GM12892 (cell line): ENCODE measurements around the gene GPC5.

Experiments used
- DNase-seq: peaks from one replicate; pipeline ENCODE4 v3.0.0; 2011; ENCODE audit not compliant: insufficient read length
- FAIRE-seq: peaks from 2 replicates; lab custom pipeline; 2011; peaks lifted over from hg19 to GRCh38; lab: Jason Lieb, UNC
- POLR2A ChIP-seq: IDR thresholded peaks from 2 replicates; pipeline ENCODE4 v1.6.1; 2011; ENCODE audit warnings: low read depth, low read length, control low read depth
- POLR2AphosphoS5 ChIP-seq: IDR thresholded peaks from 2 replicates; pipeline ENCODE4 v1.6.1; 2011; ENCODE audit warnings: low read depth, low read length, control low read depth
- TAF1 ChIP-seq: IDR thresholded peaks from 2 replicates; pipeline ENCODE4 v1.6.1; 2011; ENCODE audit warnings: low read depth, mild to moderate bottlenecking, control low read depth, low read length, borderline replicate concordance

The GPC5 gene

DNA sequence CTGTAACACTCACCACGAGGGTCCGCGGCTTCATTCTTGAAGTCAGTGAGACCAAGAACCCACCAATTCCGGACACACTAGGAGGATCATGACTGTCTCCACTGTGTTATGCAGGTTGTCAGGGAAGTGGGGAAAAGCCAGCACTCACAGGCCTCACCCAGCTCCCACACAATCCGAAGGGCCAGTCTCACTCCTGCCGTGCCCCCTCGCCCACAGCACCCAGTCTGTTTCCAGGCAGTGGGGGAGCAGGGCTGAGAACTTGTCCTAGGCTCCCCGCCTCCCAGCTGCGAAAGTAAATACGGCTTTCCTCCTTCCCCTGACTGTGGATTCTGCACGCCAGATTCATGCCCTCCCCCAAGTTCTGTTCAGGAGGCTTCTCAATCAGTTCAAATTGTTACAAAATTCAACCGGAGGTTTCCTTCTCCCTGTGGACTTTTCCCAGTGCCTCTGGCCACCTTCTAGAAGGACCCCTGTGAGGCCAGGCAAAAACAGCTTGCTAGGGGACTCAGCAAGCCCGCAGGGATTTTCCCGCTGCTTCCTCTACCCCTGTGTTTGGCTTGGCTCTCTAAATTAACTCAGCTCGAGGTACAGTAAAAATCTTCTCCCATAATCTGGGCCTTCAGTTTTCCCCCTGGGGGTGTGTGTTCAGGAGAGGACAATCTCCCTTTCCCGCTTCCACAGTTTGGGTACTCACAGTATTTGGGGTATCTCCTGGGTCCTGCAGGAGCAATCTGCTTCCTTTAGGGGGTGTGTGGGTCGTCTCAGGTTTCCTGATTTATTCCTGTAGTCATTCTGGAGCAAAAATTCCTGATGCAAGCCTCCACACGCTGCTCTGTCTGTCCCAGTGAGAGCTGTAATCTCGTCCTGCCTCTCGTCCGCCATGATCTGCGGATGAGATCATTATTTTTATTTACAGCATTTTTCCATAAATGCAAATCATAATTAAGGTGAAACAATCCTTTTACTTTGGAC is 899.8 kb downstream of the GPC5 start:
- FAIRE-seq (no peak), DNase-seq (no peak)
- TF ChIP-seq POLR2AphosphoS5 (no peak), POLR2A (no peak), TAF1 (no peak)

DNA sequence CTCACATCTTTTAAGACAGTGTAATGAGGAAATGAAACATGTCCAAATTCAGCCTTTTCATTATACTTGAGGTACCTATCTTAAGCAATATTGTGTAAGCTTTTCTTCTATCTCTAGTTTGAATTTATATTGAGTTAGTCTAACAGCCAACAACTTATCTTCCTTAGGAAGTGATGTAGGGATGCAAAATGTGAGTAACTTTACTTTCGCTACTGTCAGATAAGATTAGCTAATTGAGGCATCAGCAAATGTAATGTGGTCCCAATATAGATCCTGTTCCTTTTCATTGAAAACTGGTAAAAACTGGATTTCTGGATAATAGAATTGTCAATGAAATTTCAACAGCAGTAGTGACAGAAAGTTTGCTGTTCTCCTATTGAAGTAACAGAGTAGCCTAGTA is 902.2 kb downstream of the GPC5 start:
- FAIRE-seq: no peak
- no peak for TF ChIP-seq TAF1
- no peak for TF ChIP-seq POLR2AphosphoS5
- TF ChIP-seq POLR2A: no peak
- no peak for DNase-seq

DNA sequence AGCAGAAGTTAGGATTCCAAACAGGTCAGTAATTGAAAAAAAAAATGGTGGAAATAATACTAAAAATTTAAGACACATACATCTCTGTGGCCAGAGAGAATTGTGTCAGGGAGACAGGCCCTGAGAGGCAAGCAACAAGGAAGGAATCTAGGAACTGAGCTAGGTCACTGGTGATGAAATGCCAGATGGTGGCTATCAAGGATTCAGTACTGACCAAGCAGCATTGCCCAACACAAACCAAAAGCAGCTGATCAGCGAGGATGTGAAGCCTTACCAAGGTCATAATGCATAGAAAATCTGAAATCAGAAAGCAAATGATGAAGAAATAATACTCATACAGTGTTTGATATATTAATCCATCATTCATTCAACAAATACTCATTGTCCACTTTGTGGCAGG is 905.0 kb downstream of the GPC5 start:
- no peak for TF ChIP-seq POLR2A
- no peak for TF ChIP-seq POLR2AphosphoS5
- TF ChIP-seq TAF1: no peak
- no peak for DNase-seq
- FAIRE-seq: no peak

DNA sequence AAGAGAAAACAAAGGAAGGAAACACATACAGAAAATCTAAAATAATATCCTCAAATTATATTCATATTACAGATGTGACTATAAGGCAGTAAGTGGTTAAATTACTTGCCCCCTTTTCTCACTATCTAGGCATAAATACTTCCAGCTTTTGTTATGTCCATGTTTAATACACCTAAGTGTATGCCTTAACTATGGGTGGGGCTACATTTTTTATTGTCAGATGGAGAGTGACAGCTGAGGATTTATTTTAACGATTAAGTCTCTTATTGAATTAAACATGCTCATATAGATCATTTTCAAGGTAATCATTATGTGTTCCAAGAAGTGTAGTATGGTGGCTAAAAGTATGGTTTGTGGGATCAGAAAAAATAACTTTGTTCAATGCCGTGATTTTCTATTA is 909.3 kb downstream of the GPC5 start:
- TF ChIP-seq TAF1: no peak
- TF ChIP-seq POLR2A: no peak
- TF ChIP-seq POLR2AphosphoS5: no peak
- no peak for FAIRE-seq

DNA sequence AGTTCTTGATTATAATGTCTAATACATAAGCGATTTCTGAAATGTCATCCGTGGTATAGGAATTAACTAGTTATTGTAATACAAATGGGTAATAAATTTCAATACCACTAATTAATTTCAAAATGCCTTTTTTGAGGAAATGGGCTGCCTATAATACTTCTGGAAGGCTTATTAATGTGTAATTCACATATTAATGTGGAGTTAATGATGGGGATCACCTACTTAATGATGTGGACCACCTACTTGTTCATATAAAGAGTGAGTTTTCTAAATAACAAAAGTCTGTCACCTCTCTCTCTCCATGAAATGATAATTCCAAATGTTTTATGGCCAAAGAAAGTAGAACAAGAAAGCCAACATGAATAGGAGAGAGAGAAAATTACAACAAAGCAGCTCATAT is 914.4 kb downstream of the GPC5 start:
- TF ChIP-seq TAF1 (no peak), POLR2A (no peak), POLR2AphosphoS5 (no peak)
- DNase-seq: no peak
- no peak for FAIRE-seq

More for the DNA sequence above, 909.3 kb downstream of the GPC5 start:
- DNase-seq: no peak

DNA sequence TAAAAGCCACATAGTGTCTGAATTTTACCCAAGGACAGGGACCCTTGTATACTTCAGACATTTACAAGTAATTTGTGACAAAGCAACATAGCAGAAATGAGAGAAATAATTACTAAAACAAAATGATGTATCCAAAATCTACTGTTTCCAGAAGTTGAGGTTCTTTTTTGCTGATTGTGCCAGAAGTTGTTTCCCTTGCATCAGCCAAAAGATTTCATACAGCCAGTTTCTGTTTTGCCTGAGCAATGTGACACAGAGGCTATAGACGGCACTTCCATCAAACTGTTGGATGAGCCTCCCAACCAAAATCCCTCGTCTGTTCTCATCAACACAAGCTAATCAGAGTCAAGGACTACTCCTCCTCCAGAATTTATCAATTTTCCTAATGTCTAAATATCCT is 915.0 kb downstream of the GPC5 start:
- DNase-seq: no peak
- FAIRE-seq: no peak
- no peak for TF ChIP-seq POLR2A
- no peak for TF ChIP-seq TAF1
- TF ChIP-seq POLR2AphosphoS5: no peak

DNA sequence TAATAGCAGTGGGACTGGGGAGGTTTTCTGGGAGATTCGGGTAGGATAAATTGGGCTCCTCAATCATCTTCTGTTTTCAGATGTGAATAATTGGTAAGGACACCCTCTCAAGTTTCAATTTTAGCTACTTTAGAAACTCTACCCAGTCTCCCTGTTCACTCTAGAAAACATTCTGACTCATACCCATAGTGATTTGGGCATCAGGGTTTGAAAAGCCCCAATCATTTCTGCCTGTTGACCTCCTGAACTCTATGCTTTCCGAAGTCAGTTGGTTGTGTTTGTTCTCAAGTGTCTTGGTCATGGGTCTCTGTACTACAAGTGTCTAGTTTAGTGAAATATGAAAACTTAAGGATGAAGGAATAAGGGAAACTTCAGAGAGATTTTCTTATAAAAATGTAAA is 916.8 kb downstream of the GPC5 start:
- DNase-seq: no peak
- FAIRE-seq: no peak
- TF ChIP-seq POLR2A (no peak), POLR2AphosphoS5 (no peak), TAF1 (no peak)

DNA sequence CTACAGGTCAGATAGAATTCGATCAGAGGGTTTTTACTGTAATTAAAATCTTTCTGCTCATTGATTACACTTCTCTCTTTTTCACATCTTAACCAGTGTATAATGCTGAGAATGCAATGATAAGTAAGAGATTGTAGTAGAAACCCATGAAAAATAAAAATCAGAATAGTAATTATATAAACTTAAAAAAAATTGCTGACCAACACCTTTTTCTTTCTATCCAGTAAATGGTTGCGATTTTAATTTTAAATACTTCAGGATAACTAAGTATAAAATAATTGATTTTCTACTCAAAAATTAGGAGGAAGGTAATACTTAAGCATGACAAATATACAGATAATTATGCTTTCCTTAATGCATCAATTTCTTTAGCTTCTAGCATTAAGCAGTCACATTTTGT is 917.6 kb downstream of the GPC5 start:
- no peak for DNase-seq
- TF ChIP-seq POLR2A (no peak), TAF1 (no peak), POLR2AphosphoS5 (no peak)
- no peak for FAIRE-seq

DNA sequence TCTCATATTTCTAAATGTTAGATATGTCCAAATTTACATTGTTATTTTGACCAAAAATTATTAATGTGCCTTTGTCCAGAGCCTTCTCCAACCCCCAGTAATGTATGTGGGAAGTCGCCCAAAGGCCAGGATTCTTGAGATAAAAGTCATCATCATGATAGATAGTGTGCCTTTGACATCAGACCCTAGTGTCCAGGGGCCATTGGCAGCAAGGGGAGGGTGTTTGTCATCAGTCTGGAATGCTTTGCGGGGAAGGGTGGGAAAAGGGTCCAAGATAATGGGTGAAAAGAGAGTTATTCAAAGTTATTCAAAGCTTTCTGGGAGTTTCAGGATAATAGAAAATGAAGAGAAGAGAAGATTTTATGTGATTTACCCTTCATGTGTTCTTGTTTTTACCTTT is 918.6 kb downstream of the GPC5 start:
- DNase-seq (no peak), FAIRE-seq (no peak)
- TF ChIP-seq POLR2A (no peak), TAF1 (no peak), POLR2AphosphoS5 (no peak)

DNA sequence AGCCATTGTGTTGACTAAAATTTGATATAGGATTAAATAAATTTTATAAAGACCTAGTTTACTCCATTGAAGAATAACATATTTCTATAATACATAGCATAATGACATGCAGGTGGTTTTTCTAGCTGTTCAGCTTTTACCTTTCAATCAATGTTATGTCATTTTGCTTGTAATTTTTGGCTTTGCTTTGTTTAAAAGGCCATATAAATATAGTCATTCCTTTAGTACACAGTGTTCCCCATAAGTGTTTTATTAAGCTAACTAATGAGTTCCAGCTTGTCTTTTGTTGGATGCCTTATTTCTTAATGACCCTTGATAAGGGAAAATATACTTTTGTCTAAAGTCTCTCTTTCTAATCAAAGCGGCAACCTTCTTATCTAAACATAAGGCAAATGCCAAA is 921.9 kb downstream of the GPC5 start:
- no peak for TF ChIP-seq POLR2AphosphoS5
- TF ChIP-seq TAF1: no peak
- no peak for TF ChIP-seq POLR2A
- FAIRE-seq: no peak
- DNase-seq: no peak

DNA sequence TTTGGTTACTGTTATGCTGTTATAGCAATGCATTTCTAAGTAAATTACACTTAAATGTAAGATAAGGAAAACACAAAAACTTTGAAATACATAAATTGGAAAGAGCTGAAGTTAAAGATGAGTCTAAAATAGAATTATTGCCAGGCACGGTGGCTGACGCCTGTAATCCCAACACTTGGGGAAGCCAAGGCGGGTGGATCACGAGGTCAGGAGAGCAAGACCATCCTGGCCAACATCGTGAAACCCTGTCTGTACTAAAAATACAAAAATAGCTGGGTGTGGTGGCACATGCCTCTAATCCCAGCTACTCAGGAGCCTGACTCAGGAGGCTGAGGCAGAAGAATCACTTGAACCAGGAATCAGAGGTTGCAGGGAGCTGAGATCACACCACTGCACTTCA is 922.8 kb downstream of the GPC5 start:
- TF ChIP-seq POLR2AphosphoS5 (no peak), TAF1 (no peak), POLR2A (no peak)
- DNase-seq: no peak
- FAIRE-seq: no peak

DNA sequence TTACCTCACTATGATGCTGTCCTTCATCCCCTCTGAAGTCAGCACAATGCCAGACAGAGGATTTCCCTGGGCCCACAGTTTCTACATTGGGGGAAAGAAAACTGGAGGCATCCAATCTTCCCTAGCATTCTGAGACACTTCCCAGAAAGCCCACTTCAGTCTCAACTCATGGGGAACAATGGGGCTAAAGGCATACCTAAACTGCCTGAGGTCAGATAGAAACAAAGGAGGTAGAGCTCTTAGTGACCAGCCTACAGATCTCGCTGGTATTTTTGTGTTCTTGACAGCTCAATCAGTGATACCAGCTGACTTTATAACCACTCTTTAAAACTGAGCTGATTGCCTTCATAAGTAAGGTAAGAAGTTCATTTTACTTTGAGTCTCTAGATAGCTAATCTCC is 947.2 kb downstream of the GPC5 start:
- TF ChIP-seq TAF1 (no peak), POLR2AphosphoS5 (no peak), POLR2A (no peak)
- DNase-seq (no peak), FAIRE-seq (no peak)
